ENCODE measurements around the gene VAMP7. TPM values are rescaled to one million over a fixed set of nuclear protein-coding genes. Genes with fewer than 3 reads are reported as not detected.

Gene VAMP7
- polyA plus RNA-seq, 1 donor from 2014 or later, result 43.4 TPM

- Histone ChIP-seq H3F3A (ENCODE audit: insufficient read depth, low read length, poor library complexity, severe bottlenecking) (no peaks in the 10 kb centered on the region), H3K9ac (ENCODE audit: low read length) (no peak overlapping the region), H3K79me2 (replicated peaks; ENCODE audit: insufficient read depth, low read length) (no peaks in the 10 kb centered on the region), H4K20me1 (ENCODE audit: insufficient read depth) (no peaks in the 10 kb centered on the region), H3K4me3 (ENCODE audit: low read length) (no peak overlapping the region), H3K4me2 (ENCODE audit: low read length) (no peak overlapping the region), H3K27ac (ENCODE audit: low read length) (no peak overlapping the region), H3K36me3 (ENCODE audit: insufficient read depth, low read length) (no peaks in the 10 kb centered on the region), H2AFZ (ENCODE audit: low read depth, low read length) (no peak overlapping the region), H3K27me3 (ENCODE audit: insufficient read depth, low read depth, low read length) (no peaks in the 10 kb centered on the region), H3K9me2 (ENCODE audit: insufficient read depth, low read length) (no peaks in the 10 kb centered on the region), H3K9me3 (ENCODE audit: low read length) (no peaks in the 10 kb centered on the region)
- no peak for TF ChIP-seq RAD21 (conservative IDR thresholded peaks at IDR 0.05)
- TF ChIP-seq POLR2AphosphoS5 (IDR thresholded peaks at IDR 0.05), result no peak
- TF ChIP-seq MXI1 (conservative IDR thresholded peaks at IDR 0.05; ENCODE audit: poor library complexity, severe bottlenecking), result no peak
- TF ChIP-seq TAF1 (IDR thresholded peaks at IDR 0.05; ENCODE audit: low read depth), result no peak
- no peak for TF ChIP-seq CTCF (IDR thresholded peaks at IDR 0.05; ENCODE audit: poor library complexity, severe bottlenecking)
- no peak for TF ChIP-seq REST (IDR thresholded peaks at IDR 0.05; ENCODE audit: borderline replicate concordance)
- TF ChIP-seq EZH2 (IDR thresholded peaks at IDR 0.05; ENCODE audit: borderline replicate concordance, insufficient read depth, low read length, poor library complexity, severe bottlenecking), result no peak
- TF ChIP-seq EP300 (conservative IDR thresholded peaks at IDR 0.05; ENCODE audit: poor library complexity, severe bottlenecking), result no peak
- no peak for TF ChIP-seq SMC3 (conservative IDR thresholded peaks at IDR 0.05; ENCODE audit: poor library complexity)
Observed at GRCh38 chrX:155956649-155957048, 75.5 kb downstream of the VAMP7 start.

- no peak overlapping the region for H3K27ac ChIP-seq (ENCODE audit: low read length)
- no peaks in the 10 kb centered on the region for H3K79me2 ChIP-seq (replicated peaks; ENCODE audit: insufficient read depth, low read length)
- no peak for TF ChIP-seq REST (IDR thresholded peaks at IDR 0.05; ENCODE audit: borderline replicate concordance)
- no peak for TF ChIP-seq TAF1 (IDR thresholded peaks at IDR 0.05; ENCODE audit: low read depth)
- TF ChIP-seq CTCF (IDR thresholded peaks at IDR 0.05; ENCODE audit: poor library complexity, severe bottlenecking), result no peak
- TF ChIP-seq POLR2AphosphoS5 (IDR thresholded peaks at IDR 0.05), result no peak
- no peak for TF ChIP-seq EP300 (conservative IDR thresholded peaks at IDR 0.05; ENCODE audit: poor library complexity, severe bottlenecking)
- TF ChIP-seq SMC3 (conservative IDR thresholded peaks at IDR 0.05; ENCODE audit: poor library complexity), result no peak
- no peak for TF ChIP-seq EZH2 (IDR thresholded peaks at IDR 0.05; ENCODE audit: borderline replicate concordance, insufficient read depth, low read length, poor library complexity, severe bottlenecking)
- no peak for TF ChIP-seq RAD21 (conservative IDR thresholded peaks at IDR 0.05)
- TF ChIP-seq MXI1 (conservative IDR thresholded peaks at IDR 0.05; ENCODE audit: poor library complexity, severe bottlenecking), result no peak
- no peak overlapping the region for H2AFZ ChIP-seq (ENCODE audit: low read depth, low read length)
- H3K9ac ChIP-seq (ENCODE audit: low read length), result no peak overlapping the region
- no peaks in the 10 kb centered on the region for H3K9me2 ChIP-seq (ENCODE audit: insufficient read depth, low read length)
- no peaks in the 10 kb centered on the region for H3F3A ChIP-seq (ENCODE audit: insufficient read depth, low read length, poor library complexity, severe bottlenecking)
- H3K27me3 ChIP-seq (ENCODE audit: insufficient read depth, low read depth, low read length), result no peaks in the 10 kb centered on the region
- H3K9me3 ChIP-seq (ENCODE audit: low read length), result no peaks in the 10 kb centered on the region
- no peak overlapping the region for H3K4me2 ChIP-seq (ENCODE audit: low read length)
- H3K4me3 ChIP-seq (ENCODE audit: low read length), result no peak overlapping the region
- H4K20me1 ChIP-seq (ENCODE audit: insufficient read depth), result no peaks in the 10 kb centered on the region
- H3K36me3 ChIP-seq (ENCODE audit: insufficient read depth, low read length), result no peaks in the 10 kb centered on the region
Observed at GRCh38 chrX:155957843-155958242, 76.7 kb downstream of the VAMP7 start.

Data from neural cell (in vitro differentiated cells).